Effector memory CD8-positive, alpha-beta T cell (primary cell): Measurements from ENCODE around the gene PNCK.
"Not testable (repeated sequence)": the region's sequence is repeated elsewhere in the genome, so short reads cannot be mapped to it uniquely, and the experiment has no call there.

Source experiments
- ATAC-seq: fragments of 150-1000 bp; cut with Tn5 transposase; replicated peaks from 2 replicates; pipeline ENCODE4 v1.10.0; 2021; ENCODE audit warnings: mild to moderate bottlenecking, moderate library complexity
- DNase-seq, 3 experiments: peaks; one replicate each; pipeline ENCODE4 v3.0.0; 2021
- H3K27ac Mint-ChIP-seq, 2 donors: one replicate each; pipeline ENCODE4 v1.8.0; 2022; ENCODE audit warnings: mild to moderate bottlenecking in 2 of 2, mixed read lengths in 2 of 2, moderate library complexity in 2 of 2
- H3K27me3 Mint-ChIP-seq, 2 donors: one replicate each; pipeline ENCODE4 v1.8.0; 2022; ENCODE audit warnings: mixed read lengths in 2 of 2
- H3K36me3 Mint-ChIP-seq: one replicate; pipeline ENCODE4 v1.8.0; 2022; ENCODE audit warnings: mild to moderate bottlenecking, moderate library complexity, mixed read lengths; ENCODE audit not compliant: insufficient read depth
- H3K4me1 Mint-ChIP-seq, 2 donors: one replicate each; pipeline ENCODE4 v1.8.0; 2022; ENCODE audit warnings: low read depth in 2 of 2, mixed read lengths in 2 of 2
- H3K4me3 Mint-ChIP-seq, 2 donors: one replicate each; pipeline ENCODE4 v1.8.0; 2022; ENCODE audit warnings: mild to moderate bottlenecking in 2 of 2, mixed read lengths in 2 of 2, moderate library complexity in 2 of 2
- H3K9me3 Mint-ChIP-seq, 2 donors: one replicate each; pipeline ENCODE4 v1.8.0; 2022; ENCODE audit warnings: mixed read lengths in 2 of 2

PNCK gene

DNA sequence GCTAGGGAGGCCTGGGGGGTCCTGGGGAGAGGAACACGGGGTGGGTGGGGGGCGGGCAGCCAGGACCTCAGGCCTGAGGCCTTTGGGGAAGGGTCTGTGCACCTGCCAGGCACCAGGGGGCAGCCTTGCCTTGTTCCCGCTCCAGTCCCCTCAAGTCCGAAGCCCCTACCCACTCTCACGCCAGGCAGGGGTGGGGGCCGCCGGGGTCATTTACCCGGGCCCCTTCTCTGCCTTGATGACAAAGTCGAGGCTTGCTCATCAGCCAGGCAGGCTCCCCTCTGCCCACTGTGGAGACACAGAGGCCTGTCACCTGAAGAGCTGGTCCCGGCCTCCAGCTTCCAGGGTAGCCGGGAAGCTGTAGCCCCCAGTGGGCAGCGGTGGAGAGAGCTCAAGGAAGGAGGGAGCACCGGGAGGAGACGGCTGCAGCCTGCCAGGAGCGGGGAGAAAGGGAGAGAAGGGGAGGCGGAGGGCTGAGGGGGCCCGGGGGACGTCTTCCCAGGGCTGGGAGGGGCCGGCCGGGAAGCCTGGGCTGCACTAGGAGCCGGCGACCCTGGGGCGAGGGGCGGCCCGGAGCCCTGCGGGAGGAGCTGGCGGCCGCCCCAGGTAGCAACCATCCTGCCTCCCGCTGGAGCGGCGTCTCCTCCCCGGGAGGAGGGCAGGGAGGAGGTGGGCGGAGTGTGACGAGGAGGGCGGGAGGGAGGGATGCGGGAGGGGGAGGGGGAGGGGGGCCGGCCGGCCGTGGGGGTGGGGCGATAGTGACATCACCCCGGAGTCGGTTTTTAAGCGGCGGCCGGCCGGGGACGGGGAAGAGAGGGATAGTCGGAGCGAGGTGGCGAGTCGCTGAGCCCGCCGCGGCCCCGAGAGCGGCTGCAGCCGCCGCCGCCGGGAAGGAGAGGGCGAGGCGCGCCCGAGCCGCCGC lies 13.8 kb upstream of the PNCK start, which contains the start of gene SLC6A8:
Gene SLC6A8, plus strand, starts transcription at position 806 of the 919 bp plus-strand sequence. CDS start 649 bp downstream, outside the sequence.
- H3K27ac Mint-ChIP-seq = peak within 1 kb of the TSS in 1 of 2 donors; percentile 87
- peak within 1 kb of the TSS; percentile 83 to 86 for H3K4me3 Mint-ChIP-seq
- ATAC-seq (peak; percentile 46), DNase-seq (no peak)
- no peaks in the 10 kb centered on the region for H3K9me3 Mint-ChIP-seq
- no peaks in the 10 kb centered on the region for H3K36me3 Mint-ChIP-seq
- no peaks in the 10 kb centered on the region for H3K4me1 Mint-ChIP-seq
- H3K27me3 Mint-ChIP-seq = peaks cover 0 to 8% of the 10 kb centered on the region in 2 donors

- ATAC-seq = no peak
These were observed 13.1 kb upstream of the PNCK start for GRCh38 chrX:153686711-153687110.

DNA sequence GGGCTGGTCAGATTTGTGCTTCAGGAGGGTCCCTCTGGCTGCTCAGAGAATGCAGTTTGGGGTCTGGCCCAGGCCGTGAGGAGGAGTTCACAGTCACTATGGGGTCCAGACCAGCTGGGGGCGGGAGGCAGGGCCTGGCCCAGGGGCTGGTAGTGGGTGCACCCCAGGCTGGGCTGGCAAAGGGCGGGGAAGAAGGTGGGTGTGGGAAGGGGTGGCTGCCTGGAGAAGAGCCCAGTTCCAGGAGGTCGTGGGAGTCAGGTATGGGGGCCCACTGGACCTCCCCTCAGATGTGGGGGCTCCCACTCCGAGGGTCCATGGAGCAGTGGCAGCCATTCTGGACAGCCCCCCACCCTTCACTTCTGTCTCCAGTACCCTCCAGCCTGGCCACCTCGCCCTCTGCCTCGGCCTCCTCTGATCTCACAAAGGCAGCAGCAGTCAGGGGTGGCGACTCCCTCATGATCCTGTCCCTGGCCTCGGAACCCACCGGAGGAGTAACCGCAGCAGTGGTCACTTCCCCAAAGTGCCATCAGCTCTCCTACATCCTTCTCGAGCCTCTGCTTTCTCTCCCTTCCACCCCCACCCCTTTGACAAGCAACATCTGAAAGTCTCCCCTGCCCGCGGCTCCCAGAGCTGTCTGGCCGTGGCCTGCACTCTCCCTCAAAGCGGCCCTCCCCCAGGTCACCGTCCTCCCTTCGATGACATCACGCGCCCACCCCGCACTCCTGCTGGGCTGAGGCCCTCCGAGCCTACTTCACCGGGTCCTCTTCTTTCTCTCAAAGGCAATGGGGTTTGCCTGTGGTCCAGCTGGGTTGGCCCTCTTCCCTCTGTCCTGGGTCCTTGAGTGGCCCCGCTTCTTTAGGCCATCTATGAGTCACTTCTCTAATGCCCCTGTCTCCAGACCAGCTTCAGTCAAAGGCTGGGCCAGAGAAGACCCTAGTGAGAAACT lies 12.4 kb upstream of the PNCK start:
- H3K4me1 Mint-ChIP-seq = no peaks in the 10 kb centered on the region
- peaks cover 0 to 8% of the 10 kb centered on the region in 2 donors for H3K27me3 Mint-ChIP-seq
- peak overlapping the region in 1 of 2 donors; percentile 51 for H3K4me3 Mint-ChIP-seq
- ATAC-seq (no peak), DNase-seq (no peak)
- no peaks in the 10 kb centered on the region for H3K36me3 Mint-ChIP-seq
- no peak overlapping the region for H3K27ac Mint-ChIP-seq
- H3K9me3 Mint-ChIP-seq = no peaks in the 10 kb centered on the region

More at GRCh38 chrX:153686711-153687110, 13.1 kb upstream of the PNCK start:
- peak overlapping the region; percentile 18 to 51 for H3K4me3 Mint-ChIP-seq
- no peak for DNase-seq
- H3K27me3 Mint-ChIP-seq = peaks cover 0 to 8% of the 10 kb centered on the region in 2 donors
- H3K4me1 Mint-ChIP-seq = no peaks in the 10 kb centered on the region
- no peaks in the 10 kb centered on the region for H3K36me3 Mint-ChIP-seq
- no peaks in the 10 kb centered on the region for H3K9me3 Mint-ChIP-seq
- no peak overlapping the region for H3K27ac Mint-ChIP-seq

DNA sequence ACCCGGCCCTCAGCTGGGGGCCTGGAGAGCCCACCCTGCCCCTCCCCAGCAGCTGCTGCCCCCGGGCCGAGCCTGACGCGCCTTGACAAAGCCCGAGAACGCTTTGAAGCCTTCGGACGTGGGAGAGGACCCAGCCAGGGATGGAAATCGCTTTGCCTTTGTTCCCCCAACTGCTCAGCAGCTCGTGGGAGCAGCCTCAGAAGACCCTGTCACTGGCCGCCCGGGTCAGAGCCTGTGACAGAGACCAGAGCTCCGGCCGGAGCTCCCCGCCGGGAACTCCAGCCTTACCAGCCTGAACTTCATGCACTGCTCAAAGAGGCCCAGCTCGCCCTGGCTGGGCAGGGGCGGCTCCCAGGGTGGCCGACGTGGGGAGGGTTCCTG lies 11.5 kb upstream of the PNCK start:
- Mint-ChIP-seq H3K27me3 (peaks cover 0 to 12% of the 10 kb centered on the region in 2 donors), H3K36me3 (no peaks in the 10 kb centered on the region), H3K4me1 (no peaks in the 10 kb centered on the region), H3K27ac (no peak overlapping the region), H3K4me3 (no peak overlapping the region), H3K9me3 (no peaks in the 10 kb centered on the region)
- no peak for DNase-seq
- no peak for ATAC-seq

DNA sequence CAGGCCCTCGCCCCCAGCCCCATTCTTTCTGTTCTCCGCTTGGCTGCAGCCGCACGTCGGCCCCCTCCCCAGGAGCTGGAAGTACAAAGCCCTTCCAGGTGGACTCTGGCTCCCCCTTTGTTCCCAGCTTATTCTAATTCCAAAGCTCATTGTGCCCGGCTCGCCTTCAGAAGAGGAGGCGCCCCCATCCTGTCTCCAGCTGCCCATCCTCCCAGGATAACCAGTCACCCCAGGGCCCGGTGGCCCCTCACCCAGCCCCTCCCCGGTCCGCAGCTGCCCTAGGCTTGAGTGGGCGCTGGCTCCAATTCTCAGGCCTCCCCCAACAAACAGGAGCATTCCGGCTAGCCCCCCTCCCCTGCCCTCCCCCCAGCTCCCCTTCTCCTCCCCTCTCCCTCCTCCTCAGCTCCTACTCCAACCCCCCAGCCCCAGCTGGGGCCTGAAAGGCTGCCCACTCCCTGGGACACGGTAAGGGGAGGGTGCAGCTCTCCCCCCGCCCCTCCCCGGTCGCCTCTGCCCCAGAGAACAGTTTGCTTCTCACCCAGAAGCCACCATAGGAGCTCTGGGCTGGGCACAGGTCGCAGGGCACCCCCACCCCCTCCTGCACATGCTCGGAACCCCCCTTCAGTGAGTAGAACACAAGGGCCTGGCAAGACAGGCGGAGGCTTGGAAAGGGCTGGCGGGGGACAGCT lies 11.0 kb upstream of the PNCK start:
- no peak for DNase-seq
- Mint-ChIP-seq H3K4me3 (no peak overlapping the region), H3K27me3 (peaks cover 0 to 17% of the 10 kb centered on the region in 2 donors), H3K36me3 (no peaks in the 10 kb centered on the region), H3K4me1 (no peaks in the 10 kb centered on the region), H3K27ac (no peak overlapping the region), H3K9me3 (no peaks in the 10 kb centered on the region)
- no peak for ATAC-seq

- not testable (repeated sequence) for H3K9me3 Mint-ChIP-seq, H3K36me3 Mint-ChIP-seq, H3K27ac Mint-ChIP-seq, DNase-seq, H3K4me3 Mint-ChIP-seq, H3K4me1 Mint-ChIP-seq, ATAC-seq
- peaks cover 0 to 18% of the 10 kb centered on the region in 2 donors for H3K27me3 Mint-ChIP-seq
These were observed 9.9 kb upstream of the PNCK start for GRCh38 chrX:153683486-153683885.

DNA sequence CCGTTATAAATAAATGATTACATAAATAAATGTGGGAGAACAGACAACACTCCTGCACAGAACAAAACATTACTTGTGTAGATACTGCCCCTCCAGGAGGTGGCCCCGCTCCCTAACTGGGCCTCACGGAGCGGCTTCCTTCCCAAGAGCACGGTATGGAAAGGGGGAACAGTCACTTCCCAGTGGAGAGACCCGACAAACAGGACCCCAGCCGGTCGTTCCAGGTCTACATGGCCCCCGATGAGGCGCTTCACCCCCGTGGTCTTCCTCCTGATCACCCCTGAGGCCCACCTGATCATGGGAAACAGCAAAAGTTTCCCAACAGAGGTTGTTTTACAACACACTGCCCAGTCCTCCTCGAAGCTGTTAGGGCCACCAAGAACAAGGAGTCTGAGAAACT lies 7.6 kb upstream of the PNCK start:
- no peak overlapping the region for H3K27ac Mint-ChIP-seq
- DNase-seq (no peak), ATAC-seq (no peak)
- no peaks in the 10 kb centered on the region for H3K9me3 Mint-ChIP-seq
- H3K4me1 Mint-ChIP-seq = no peaks in the 10 kb centered on the region
- H3K36me3 Mint-ChIP-seq = no peaks in the 10 kb centered on the region
- no peak overlapping the region for H3K4me3 Mint-ChIP-seq
- H3K27me3 Mint-ChIP-seq = peaks cover 0 to 10% of the 10 kb centered on the region in 2 donors

GRCh38 chrX:153674219-153674851 lies 722 bp upstream of the PNCK start:
- Mint-ChIP-seq H3K36me3 (no peaks in the 10 kb centered on the region), H3K4me3 (peak overlapping the region; percentile 9 to 45), H3K4me1 (peaks cover 0 to 3% of the 10 kb centered on the region in 2 donors), H3K27ac (no peak overlapping the region), H3K9me3 (no peaks in the 10 kb centered on the region), H3K27me3 (peaks cover 26 to 30% of the 10 kb centered on the region in 2 donors)
- DNase-seq = no peak
- no peak for ATAC-seq

DNA sequence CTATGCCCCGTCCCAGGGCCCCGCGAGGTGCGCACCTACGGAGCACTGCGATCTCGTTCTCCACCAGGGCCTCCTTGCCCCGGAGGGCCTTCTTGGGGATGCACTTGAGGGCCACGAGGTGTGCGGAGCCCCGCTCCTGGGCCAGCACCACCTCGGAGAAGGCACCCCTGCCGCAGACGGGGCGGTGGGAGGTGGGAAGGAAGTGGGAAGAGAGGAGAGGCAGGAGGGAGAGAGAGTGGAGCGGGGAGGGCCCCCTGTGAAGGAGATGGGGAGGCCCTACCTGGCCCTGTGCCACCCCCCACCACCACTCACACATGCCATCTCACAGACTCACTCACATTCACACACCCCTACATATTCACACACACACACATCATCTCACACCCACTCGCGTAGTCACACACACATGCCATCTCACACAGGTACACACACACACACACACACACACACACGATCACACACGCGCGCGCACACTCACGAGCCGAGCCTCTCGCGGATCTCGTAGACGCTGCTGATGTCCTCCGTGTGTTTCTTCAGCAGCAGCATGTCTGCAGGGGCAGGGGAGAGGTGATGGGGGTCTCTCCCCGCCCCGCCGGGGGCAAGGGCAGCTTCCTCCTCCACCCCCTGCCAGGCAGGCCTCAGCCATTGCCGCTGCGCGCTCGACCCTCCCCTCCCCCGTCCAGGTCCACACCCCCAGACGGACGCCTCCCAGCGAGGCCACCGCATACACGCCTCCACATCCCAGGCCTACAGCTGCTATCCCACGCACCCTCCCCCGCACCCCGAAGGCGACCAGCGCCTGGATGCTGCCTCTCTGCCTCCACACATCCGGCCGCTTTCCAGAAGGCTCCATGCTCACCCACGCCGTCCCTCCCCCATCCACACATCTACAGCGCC lies 834 bp downstream of the PNCK start:
- Mint-ChIP-seq H3K27ac (no peak overlapping the region), H3K9me3 (no peaks in the 10 kb centered on the region), H3K4me1 (peaks cover 4 to 5% of the 10 kb centered on the region in 2 donors), H3K36me3 (no peaks in the 10 kb centered on the region), H3K4me3 (no peak overlapping the region), H3K27me3 (peaks cover 29 to 34% of the 10 kb centered on the region in 2 donors)
- no peak for ATAC-seq
- no peak for DNase-seq

DNA sequence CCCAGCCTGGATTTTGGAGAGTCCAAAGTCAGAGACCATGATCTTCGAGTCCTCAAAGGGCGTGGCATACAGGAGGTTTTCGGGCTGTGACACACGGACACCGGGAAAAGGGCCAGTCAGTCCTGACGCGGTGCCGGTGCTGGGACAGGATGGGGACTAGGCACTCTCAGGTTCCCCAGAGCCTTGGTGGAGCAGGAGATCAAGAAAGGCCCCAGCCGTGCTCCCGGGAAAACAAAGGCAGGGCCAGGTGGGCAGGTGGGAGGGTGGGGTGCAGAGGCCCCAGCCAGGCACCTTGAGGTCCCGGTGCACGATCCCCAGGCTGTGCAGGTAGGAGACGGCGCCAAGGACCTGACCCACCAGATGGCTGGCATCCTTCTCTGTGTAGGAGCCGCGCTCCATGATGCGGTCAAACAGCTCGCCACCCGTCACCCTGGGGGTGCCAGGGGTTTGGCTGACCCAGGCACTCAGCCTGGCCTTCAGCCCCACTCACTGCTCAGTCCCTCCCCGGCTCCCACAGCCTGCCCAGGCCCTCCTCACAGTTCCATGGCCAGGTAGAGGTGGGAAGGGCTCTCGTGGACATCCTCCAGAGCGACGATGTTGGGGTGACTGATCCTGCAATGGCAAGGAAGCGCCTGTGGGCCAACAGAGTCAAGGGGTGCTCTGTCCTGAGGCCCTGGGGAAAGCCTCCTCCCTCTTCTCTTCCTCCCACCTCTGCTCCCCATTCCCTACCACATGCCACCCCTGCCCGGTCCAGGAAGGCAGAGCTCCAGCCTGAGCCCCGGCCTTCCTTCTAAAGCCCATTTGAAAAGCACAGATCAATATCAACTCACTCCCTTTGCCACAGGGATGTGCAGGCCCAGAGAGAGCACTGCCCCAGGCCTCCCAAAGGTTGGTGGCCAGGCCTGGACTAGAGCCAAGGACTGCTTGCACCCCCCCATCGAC lies 1.8 kb downstream of the PNCK start:
- ATAC-seq = no peak
- Mint-ChIP-seq H3K27ac (no peak overlapping the region), H3K4me1 (peaks cover 6 to 8% of the 10 kb centered on the region in 2 donors), H3K27me3 (peaks cover 31 to 43% of the 10 kb centered on the region in 2 donors), H3K4me3 (no peak overlapping the region), H3K9me3 (no peaks in the 10 kb centered on the region), H3K36me3 (peaks cover 2% of the 10 kb centered on the region)
- DNase-seq = no peak
